Measurements from ENCODE around the gene DHRS12.

Gene DHRS12

GRCh38 chr13:51758691-51759090, 45.3 kb downstream of the DHRS12 start:
- no peak for DNase-seq

GRCh38 chr13:51756651-51757050, 47.3 kb downstream of the DHRS12 start:
- DNase-seq, result no peak

- DNase-seq, result peak; percentile 27
These were observed 56.2 kb downstream of the DHRS12 start for GRCh38 chr13:51747438-51748434.

GRCh38 chr13:51746802-51747201, 57.2 kb downstream of the DHRS12 start:
- DNase-seq, result no peak

- no peak for DNase-seq
These were observed 58.7 kb downstream of the DHRS12 start for GRCh38 chr13:51745243-51745642.

- no peak for DNase-seq
These were observed 61.4 kb downstream of the DHRS12 start for GRCh38 chr13:51742611-51743010.

- DNase-seq, result no peak
These were observed 61.9 kb downstream of the DHRS12 start for GRCh38 chr13:51742031-51742430.

- DNase-seq, result no peak
These were observed 63.3 kb downstream of the DHRS12 start for GRCh38 chr13:51740698-51741097.

GRCh38 chr13:51739027-51739764, 64.8 kb downstream of the DHRS12 start:
- no peak for DNase-seq

GRCh38 chr13:51738226-51738905, 65.6 kb downstream of the DHRS12 start:
- DNase-seq, result no peak

- DNase-seq, result no peak
These were observed 66.4 kb downstream of the DHRS12 start for GRCh38 chr13:51737609-51738008.

GRCh38 chr13:51734786-51735185, 69.2 kb downstream of the DHRS12 start:
- DNase-seq, result peak; percentile 71

GRCh38 chr13:51733374-51734298, 70.3 kb downstream of the DHRS12 start:
- DNase-seq, result peak; percentile 30

- peak; percentile 79 for DNase-seq
These were observed 72.2 kb downstream of the DHRS12 start for GRCh38 chr13:51731759-51732158.

GRCh38 chr13:51730927-51731326, 73.0 kb downstream of the DHRS12 start:
- no peak for DNase-seq

- DNase-seq, result peak; percentile 91
These were observed 74.0 kb downstream of the DHRS12 start for GRCh38 chr13:51729866-51730553.

GRCh38 chr13:51728972-51729371, 75.0 kb downstream of the DHRS12 start:
- peak; percentile 34 for DNase-seq

- DNase-seq, result no peak
These were observed 75.7 kb downstream of the DHRS12 start for GRCh38 chr13:51728275-51728673.

GRCh38 chr13:51727634-51728274, 76.2 kb downstream of the DHRS12 start:
- DNase-seq, result no peak

GRCh38 chr13:51726446-51727193, 77.3 kb downstream of the DHRS12 start:
- DNase-seq, result peak; percentile 82
